ENCODE data around the gene RAC3. TPM values are rescaled to one million over a fixed set of nuclear protein-coding genes. Genes with fewer than 3 reads are reported as not detected.

Gene RAC3
- total RNA-seq, 2 experiments from 2014 or later, result 15.1 to 24.4 TPM

DNA sequence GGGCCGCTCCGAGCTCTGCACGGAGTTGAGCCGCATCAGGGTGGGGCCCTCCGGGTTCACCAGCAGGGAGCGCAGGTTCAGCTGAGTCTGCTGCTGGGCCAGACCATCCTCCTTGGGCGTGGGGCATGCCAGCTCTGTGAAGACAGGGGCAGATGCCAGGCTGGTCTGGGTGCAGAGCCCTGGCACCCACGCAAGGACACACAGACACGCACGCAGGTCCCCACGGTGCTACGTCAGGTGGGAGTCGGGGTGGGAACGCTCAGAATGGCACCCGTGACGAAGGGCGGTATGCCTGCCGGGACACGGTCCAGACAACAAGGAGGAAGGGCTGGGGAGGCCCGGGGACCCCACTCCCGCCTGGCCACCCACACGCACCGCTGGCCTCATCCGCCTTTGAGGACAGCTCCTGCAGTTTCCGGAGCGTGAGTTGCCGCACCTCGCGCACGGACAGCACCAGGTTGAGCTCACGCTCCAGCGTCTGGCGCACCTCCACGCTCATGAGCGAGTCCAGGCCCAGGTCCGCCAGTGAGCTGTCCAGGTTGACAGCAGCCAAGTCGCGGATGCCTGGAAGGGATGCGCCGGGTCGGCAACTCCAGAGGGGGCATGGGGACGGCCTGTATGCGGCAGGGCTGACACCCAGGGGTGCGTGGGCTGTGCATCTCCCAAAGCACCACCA is 49.4 kb downstream of the RAC3 start:
- CTCF ChIA-PET (ENCODE audit: unreplicated experiment), result interaction anchor here (0.6 kb wide), 1 partner anchor 32 kb away, joined by 3 read pairs; no protein-coding TSS in a partner anchor
- Histone ChIP-seq H3K27ac (ENCODE audit: low read depth, low read length, poor library complexity, severe bottlenecking) (no peak overlapping the region), H3K36me3 (ENCODE audit: insufficient read depth, low read length) (peaks cover 93% of the 10 kb centered on the region), H3K4me1 (ENCODE audit: insufficient read depth, low read length, poor library complexity, severe bottlenecking) (peaks cover 6% of the 10 kb centered on the region), H3K9me2 (ENCODE audit: insufficient read depth, low read length) (no peaks in the 10 kb centered on the region), H2AFZ (ENCODE audit: low read length) (no peak overlapping the region), H3K79me2 (ENCODE audit: insufficient read depth, low read depth, low read length) (no peaks in the 10 kb centered on the region), H3K4me3 (ENCODE audit: low read depth, low read length, poor library complexity, severe bottlenecking) (no peak overlapping the region), H3K4me2 (ENCODE audit: low read length) (no peak overlapping the region), H3K9me3 (ENCODE audit: low read length) (no peaks in the 10 kb centered on the region), H4K20me1 (ENCODE audit: insufficient read depth, low read length) (no peaks in the 10 kb centered on the region)
- POLR2A ChIA-PET, result no interaction called here
- TF ChIP-seq, protein P1, sequence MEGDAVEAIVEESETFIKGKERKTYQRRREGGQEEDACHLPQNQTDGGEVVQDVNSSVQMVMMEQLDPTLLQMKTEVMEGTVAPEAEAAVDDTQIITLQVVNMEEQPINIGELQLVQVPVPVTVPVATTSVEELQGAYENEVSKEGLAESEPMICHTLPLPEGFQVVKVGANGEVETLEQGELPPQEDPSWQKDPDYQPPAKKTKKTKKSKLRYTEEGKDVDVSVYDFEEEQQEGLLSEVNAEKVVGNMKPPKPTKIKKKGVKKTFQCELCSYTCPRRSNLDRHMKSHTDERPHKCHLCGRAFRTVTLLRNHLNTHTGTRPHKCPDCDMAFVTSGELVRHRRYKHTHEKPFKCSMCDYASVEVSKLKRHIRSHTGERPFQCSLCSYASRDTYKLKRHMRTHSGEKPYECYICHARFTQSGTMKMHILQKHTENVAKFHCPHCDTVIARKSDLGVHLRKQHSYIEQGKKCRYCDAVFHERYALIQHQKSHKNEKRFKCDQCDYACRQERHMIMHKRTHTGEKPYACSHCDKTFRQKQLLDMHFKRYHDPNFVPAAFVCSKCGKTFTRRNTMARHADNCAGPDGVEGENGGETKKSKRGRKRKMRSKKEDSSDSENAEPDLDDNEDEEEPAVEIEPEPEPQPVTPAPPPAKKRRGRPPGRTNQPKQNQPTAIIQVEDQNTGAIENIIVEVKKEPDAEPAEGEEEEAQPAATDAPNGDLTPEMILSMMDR (conservative IDR thresholded peaks at IDR 0.05; ENCODE audit: low read length), result no peak
- TF ChIP-seq EZH2phosphoT487 (IDR thresholded peaks at IDR 0.05; ENCODE audit: borderline replicate concordance, low read depth, low read length), result no peak
- no TSS peak for BruUV-seq (replicated peaks)
- DNase-seq (ENCODE audit: low spot score), result no peak
- intact Hi-C loops (cut with micrococcal nuclease; ENCODE audit: unreplicated experiment), result no loop called here

DNA sequence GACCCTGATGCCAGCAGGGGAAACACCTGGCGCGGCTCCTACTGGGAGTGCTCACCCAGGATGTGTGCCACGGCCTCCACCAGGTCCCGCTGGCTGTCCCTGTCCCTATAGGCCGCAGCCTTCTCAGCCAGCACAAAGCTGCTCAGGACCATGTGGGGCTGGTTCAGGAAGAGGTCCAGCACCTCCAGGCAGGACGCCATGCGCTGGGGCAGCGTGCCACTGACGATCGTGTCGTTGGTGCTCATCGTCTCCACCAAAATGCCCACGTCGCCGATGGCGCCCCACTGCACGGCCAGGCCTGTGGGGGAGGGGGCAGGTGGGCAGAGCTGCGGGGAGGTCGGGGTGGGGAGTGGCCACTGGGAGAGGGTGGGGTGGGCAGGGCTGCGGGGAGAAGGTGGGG is 50.1 kb downstream of the RAC3 start:
- no peak for TF ChIP-seq EZH2phosphoT487 (IDR thresholded peaks at IDR 0.05; ENCODE audit: borderline replicate concordance, low read depth, low read length)
- TF ChIP-seq, protein P1 (conservative IDR thresholded peaks at IDR 0.05; ENCODE audit: low read length), result no peak
- H3K79me2 ChIP-seq (ENCODE audit: insufficient read depth, low read depth, low read length), result no peaks in the 10 kb centered on the region
- CTCF ChIA-PET (ENCODE audit: unreplicated experiment), result interaction anchor here (0.6 kb wide), 1 partner anchor 31 kb away, joined by 3 read pairs; no protein-coding TSS in a partner anchor
- DNase-seq (ENCODE audit: low spot score), result no peak
- H2AFZ ChIP-seq (ENCODE audit: low read length), result no peak overlapping the region
- H3K36me3 ChIP-seq (ENCODE audit: insufficient read depth, low read length), result peaks cover 98% of the 10 kb centered on the region
- H3K9me3 ChIP-seq (ENCODE audit: low read length), result no peaks in the 10 kb centered on the region
- intact Hi-C loops (cut with micrococcal nuclease; ENCODE audit: unreplicated experiment), result no loop called here
- no peaks in the 10 kb centered on the region for H3K4me1 ChIP-seq (ENCODE audit: insufficient read depth, low read length, poor library complexity, severe bottlenecking)
- H3K4me2 ChIP-seq (ENCODE audit: low read length), result no peak overlapping the region
- H4K20me1 ChIP-seq (ENCODE audit: insufficient read depth, low read length), result no peaks in the 10 kb centered on the region
- no peaks in the 10 kb centered on the region for H3K9me2 ChIP-seq (ENCODE audit: insufficient read depth, low read length)
- H3K4me3 ChIP-seq (ENCODE audit: low read depth, low read length, poor library complexity, severe bottlenecking), result no peak overlapping the region
- no TSS peak for BruUV-seq (replicated peaks)
- H3K27ac ChIP-seq (ENCODE audit: low read depth, low read length, poor library complexity, severe bottlenecking), result no peak overlapping the region
- POLR2A ChIA-PET, result no interaction called here

DNA sequence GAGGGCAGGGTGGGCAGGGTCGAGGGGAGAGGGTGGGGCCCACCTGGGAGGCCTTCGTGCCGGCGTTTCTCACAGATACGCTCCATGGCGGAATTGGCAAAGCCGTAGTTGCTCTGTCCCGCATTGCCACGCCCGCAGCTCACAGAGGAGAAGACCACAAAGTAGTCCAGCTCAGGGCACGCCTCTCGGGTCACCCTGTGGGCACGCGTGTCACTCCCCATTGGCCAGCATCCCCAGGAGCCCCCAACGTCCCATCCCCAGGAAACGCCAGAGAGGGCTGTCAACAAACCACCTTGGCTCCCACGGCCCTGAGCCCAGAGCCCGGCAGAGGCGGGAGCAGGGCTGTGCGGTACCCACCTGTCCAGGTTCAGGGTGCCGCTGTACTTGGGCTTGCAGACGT is 50.5 kb downstream of the RAC3 start:
- H3K9me2 ChIP-seq (ENCODE audit: insufficient read depth, low read length), result no peaks in the 10 kb centered on the region
- TF ChIP-seq, protein P1 (conservative IDR thresholded peaks at IDR 0.05; ENCODE audit: low read length), result no peak
- no peak for TF ChIP-seq EZH2phosphoT487 (IDR thresholded peaks at IDR 0.05; ENCODE audit: borderline replicate concordance, low read depth, low read length)
- no peak for DNase-seq (ENCODE audit: low spot score)
- H3K36me3 ChIP-seq (ENCODE audit: insufficient read depth, low read length), result peaks cover 98% of the 10 kb centered on the region
- CTCF ChIA-PET (ENCODE audit: unreplicated experiment), result no interaction called here
- H3K27ac ChIP-seq (ENCODE audit: low read depth, low read length, poor library complexity, severe bottlenecking), result no peak overlapping the region
- POLR2A ChIA-PET, result no interaction called here
- no peaks in the 10 kb centered on the region for H3K4me1 ChIP-seq (ENCODE audit: insufficient read depth, low read length, poor library complexity, severe bottlenecking)
- no peak overlapping the region for H3K4me3 ChIP-seq (ENCODE audit: low read depth, low read length, poor library complexity, severe bottlenecking)
- BruUV-seq (replicated peaks), result no TSS peak
- intact Hi-C loops (cut with micrococcal nuclease; ENCODE audit: unreplicated experiment), result no loop called here
- H4K20me1 ChIP-seq (ENCODE audit: insufficient read depth, low read length), result no peaks in the 10 kb centered on the region
- H3K9me3 ChIP-seq (ENCODE audit: low read length), result no peaks in the 10 kb centered on the region
- no peaks in the 10 kb centered on the region for H3K79me2 ChIP-seq (ENCODE audit: insufficient read depth, low read depth, low read length)
- H2AFZ ChIP-seq (ENCODE audit: low read length), result no peak overlapping the region
- no peak overlapping the region for H3K4me2 ChIP-seq (ENCODE audit: low read length)

Measured in OCI-LY7 (cell line).